GM12801 (cell line): Measurements from ENCODE around the gene ACAD8.

Source experiments
- TF ChIP-seq, protein P1 (sequence below): IDR thresholded peaks from one replicate; pipeline ENCODE4 v1.5.1; 2011; ENCODE audit warnings: control low read depth; ENCODE audit not compliant: insufficient read length; ENCODE audit errors: extremely low read depth

Gene ACAD8

DNA sequence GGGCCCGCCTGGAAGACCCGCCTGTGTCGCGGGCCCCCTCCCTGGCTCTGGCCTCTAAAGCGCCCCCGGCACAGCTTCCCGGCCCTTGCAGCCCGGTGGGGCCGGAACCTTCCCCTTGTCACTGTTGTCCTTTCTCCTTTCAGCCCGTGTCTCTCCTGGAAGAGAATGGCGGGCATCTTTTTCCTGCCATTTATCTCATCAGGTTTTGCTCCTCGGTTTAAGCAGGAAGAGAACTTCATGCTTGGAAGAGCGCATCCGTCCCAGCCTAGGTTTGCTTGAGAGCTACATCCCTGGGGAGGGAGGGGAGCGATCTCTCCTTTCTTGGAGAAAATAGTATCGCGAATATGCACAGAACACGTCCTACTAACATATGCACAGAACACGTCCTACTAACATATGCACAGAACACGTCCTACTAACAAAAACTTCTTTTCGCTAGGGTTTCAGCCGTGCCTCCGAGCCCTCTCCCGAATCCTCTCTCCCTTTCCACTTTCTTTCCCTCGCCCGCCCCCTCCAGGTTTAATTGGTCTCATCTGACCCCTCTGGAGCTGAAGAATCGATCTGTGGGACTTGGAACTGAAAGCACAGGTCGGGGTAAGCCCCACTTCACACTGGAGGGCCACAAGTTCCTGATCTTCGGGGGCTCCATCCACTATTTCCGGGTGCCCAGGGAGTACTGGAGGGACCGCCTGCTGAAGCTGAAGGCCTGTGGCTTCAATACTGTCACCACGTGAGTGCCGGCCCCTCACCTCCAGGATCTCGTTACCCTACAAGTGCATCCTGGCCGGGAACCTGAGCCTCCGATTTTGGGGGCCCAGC is 24.0 kb downstream of the ACAD8 start:
- TF ChIP-seq, protein P1, sequence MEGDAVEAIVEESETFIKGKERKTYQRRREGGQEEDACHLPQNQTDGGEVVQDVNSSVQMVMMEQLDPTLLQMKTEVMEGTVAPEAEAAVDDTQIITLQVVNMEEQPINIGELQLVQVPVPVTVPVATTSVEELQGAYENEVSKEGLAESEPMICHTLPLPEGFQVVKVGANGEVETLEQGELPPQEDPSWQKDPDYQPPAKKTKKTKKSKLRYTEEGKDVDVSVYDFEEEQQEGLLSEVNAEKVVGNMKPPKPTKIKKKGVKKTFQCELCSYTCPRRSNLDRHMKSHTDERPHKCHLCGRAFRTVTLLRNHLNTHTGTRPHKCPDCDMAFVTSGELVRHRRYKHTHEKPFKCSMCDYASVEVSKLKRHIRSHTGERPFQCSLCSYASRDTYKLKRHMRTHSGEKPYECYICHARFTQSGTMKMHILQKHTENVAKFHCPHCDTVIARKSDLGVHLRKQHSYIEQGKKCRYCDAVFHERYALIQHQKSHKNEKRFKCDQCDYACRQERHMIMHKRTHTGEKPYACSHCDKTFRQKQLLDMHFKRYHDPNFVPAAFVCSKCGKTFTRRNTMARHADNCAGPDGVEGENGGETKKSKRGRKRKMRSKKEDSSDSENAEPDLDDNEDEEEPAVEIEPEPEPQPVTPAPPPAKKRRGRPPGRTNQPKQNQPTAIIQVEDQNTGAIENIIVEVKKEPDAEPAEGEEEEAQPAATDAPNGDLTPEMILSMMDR = no peak

DNA sequence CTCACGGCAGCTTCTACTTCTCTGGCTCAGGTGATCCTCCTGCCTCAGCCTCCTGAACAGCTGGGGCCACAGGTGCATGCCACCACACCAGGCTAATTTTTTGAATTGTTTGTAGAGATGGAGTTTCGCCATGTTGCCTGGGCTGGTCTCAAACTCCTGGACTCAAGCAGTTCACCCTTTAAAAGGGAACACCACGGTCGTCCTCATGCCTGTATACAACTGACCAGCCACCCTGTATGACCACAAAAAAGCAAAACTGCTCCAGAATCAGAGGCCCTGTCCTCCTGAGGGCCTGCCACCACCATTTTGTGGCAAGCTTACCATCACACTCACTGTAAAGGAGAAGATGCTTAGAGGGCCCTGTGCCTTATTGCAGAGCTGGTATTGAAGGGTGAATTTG is 25.0 kb downstream of the ACAD8 start:
- TF ChIP-seq, protein P1 = no peak

GRCh38 chr11:134282121-134283045 is 29.0 kb downstream of the ACAD8 start:
- TF ChIP-seq, protein P1 = no peak

- TF ChIP-seq, protein P1 = no peak
These were observed 30.3 kb downstream of the ACAD8 start for GRCh38 chr11:134283461-134284230.

DNA sequence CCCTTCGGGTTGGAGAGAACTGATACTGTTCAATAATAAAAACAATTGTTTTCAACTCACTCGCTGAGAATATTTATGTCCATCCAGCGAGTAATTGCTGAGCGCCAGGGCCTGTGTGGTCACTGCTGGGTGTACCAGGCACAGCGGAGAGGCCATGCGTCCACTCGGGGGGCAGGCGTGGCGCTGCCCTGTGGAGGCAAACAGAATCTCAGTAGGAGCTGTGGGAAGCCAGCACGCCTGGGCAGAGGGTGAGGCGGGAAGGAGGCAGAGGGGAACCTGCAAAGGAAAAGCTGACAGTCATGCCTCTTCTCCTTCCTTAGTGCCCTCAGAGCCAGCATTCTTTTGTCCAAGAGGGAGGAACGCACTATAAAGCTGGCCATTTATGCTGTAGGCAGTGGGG is 34.2 kb downstream of the ACAD8 start:
- TF ChIP-seq, protein P1 = no peak

DNA sequence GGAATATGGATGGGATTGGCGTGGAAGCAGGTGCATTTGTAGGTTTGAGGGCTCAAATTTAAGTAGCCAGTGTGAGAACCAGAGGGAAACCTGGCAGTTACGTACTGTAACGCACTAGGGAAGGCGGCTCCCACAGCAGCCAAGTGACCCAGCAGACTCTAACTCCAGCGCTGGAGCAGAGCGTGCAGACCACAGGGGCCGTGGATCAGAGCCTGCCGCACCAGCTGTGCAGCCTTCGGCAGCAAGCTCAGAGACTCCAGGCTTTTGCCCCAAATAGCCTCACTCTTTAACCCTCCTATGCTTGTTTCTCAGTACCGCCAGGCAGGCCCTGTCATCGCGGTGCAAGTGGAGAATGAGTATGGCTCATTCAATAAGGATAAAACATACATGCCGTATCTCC is 35.1 kb downstream of the ACAD8 start:
- TF ChIP-seq, protein P1 = no peak

- TF ChIP-seq, protein P1 = no peak
These were observed 35.8 kb downstream of the ACAD8 start for GRCh38 chr11:134289167-134289566.
